NCI-H1105 (cell line): ENCODE results near the gene OR4X2.
"Not testable (repeated sequence)": the region's sequence is repeated elsewhere in the genome, so short reads cannot be mapped to it uniquely, and the experiment has no call there.

ENCODE experiments used
- DNase-seq: peaks from one replicate; lab custom pipeline; 2025; lab: John Stamatoyannopoulos, UW

Gene OR4X2, protein sequence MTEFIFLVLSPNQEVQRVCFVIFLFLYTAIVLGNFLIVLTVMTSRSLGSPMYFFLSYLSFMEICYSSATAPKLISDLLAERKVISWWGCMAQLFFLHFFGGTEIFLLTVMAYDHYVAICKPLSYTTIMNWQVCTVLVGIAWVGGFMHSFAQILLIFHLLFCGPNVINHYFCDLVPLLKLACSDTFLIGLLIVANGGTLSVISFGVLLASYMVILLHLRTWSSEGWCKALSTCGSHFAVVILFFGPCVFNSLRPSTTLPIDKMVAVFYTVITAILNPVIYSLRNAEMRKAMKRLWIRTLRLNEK

DNA sequence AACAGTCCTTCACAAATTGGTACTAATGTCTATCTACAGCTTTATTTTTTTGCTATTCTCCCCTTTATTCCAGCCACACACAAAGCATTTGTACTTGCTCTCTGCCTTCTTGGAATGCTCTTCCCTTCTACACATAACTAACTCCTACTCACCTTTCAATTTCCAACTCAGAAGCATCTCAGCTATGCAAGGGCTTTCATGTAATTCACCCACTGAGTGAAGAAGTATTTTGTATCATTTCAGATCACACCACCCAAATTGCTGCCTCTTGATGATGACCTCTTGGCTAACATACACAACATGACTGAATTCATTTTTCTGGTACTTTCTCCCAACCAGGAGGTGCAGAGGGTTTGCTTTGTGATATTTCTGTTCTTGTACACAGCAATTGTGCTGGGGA, at the start of gene OR4X2:
Gene OR4X2 (plus strand): TSS at position 301 of the 400 bp plus-strand sequence. CDS start 0 bp downstream, at position 301.
- no peak for DNase-seq

DNA sequence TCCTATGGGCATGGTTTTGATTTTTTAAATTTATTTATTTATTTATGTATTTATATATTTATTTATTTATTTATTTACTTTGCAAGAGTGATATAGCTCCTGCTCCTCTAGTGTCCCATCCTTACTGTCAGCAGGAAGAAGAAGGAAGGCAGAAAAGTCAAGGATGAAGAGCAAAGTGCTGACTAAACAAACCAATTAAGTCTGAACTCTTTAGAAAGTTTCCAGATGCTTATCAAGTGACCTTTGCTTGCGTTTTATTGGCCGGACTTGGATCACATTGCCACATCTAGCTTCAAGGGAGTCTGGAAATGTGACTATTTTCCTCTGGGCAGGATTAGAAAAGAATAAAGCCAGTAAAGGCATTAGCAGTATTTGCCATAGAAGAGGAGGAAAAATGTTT, 37.0 kb upstream of the OR4X2 start:
- no peak for DNase-seq

DNA sequence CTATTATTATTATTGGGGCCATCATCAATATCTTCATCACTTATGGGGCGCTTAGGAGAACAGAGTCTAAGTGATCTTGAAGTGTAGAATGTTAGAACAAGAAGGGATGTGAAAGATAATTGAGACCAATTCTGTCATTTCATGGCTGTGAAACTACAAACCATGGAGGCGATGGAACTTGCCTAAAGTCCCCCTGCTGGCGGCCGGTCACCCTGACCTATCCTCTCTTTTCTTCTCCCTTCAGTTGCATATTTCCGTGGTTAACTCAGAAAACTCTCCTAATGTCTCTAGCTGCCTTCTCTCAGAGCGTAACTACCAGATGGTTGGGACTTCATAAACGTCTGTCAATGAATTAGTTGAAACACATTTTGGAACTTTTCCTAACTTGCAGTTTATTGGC, 34.9 kb upstream of the OR4X2 start:
- DNase-seq = no peak

DNA sequence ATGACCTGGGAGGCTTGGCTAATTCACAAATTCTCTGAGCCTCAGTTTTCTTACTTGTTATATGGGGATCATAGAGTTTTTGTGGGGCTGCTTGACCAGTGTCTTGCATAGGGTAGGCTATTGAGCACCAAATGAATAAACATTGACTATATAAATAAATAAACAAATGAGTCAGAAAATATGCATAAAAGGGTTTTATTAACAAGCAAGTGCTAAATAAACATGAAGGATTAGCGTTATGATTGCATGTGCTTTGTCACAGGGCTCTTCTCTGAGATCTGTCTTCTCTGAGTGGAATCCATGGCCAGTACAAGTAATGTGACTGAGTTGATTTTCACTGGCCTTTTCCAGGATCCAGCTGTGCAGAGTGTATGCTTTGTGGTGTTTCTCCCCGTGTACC, 28.4 kb upstream of the OR4X2 start, which contains the start of gene OR4B1:
Gene OR4B1 (plus strand): TSS at position 301 of the 400 bp plus-strand sequence. CDS start 0 bp downstream, at position 301.
- DNase-seq = no peak

DNA sequence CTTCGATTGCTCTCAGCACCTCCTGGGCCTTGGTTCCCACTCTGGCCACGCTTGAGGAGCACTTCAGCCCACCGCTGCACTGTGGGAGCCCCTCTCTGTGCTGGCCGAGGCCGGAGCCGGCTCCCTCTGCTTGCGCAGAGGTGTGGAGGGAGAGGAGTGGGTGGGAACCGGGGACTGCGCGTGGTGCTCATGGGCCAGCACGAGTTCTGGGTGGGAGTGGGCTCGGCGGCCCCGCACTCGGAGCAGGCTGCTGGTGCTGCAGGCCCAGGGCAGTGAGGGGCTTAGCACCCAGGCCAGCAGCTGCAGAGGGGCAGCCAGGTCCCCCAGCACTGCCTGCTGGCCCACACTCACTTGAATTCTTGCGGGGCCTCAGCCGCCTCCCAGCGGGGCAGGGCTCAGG, 16.1 kb upstream of the OR4X2 start:
- no peak for DNase-seq

DNA sequence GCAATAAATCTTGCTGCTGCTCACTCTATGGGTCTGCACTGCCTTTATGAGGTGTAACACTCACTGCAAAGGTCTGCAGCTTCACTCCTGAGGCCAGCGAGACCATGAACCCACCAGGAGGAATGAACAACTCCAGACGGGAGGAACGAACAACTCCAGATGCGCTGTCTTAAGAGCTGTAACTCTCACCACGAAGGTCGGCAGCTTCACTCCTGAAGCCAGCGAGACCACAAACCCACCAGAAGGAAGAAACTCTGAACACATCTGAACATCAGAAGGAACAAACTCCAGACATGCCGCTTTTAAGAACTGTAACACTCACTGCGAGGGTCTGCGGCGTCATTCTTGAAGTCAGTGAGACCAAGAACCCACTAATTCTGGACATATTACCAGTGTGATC, 14.8 kb upstream of the OR4X2 start:
- DNase-seq = not testable (repeated sequence)

DNA sequence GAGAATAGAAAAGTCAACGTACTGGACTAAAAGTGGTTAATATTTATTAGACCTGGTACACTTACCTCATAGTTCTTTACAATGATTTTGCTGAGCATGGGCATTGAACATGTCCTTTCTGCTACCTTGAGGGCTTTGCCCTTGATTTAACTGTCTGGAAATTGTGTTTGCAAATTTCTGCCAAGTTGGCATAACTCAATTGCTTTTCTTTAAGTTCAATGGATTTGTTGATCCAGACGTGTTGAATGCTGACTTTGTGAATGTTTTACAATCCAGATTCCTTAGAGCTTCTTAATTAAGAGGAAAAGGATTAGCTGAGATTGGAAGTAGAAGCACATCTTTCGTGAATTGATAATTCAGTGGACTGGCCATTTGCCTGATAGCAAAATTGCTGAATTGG, 7.2 kb upstream of the OR4X2 start:
- no peak for DNase-seq

DNA sequence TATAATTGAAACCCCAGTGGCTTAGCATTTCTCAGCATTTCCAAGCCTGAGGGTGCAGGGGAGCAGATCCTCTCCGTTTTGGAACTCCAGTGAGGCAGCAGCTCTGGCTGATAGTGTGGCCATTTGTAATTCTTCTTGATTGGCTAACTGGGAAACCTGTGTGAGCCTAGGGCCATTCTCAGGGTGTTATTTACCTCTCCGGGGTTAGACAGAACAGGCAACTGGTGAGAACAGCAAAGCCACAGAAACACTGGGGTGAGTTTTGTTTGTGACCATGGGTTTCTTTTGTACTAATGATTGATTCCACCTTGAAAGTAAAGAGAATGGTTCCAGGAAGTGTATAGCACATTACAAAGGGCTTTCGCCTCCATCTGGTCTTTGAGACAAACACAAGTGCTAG, 2.4 kb upstream of the OR4X2 start:
- no peak for DNase-seq

DNA sequence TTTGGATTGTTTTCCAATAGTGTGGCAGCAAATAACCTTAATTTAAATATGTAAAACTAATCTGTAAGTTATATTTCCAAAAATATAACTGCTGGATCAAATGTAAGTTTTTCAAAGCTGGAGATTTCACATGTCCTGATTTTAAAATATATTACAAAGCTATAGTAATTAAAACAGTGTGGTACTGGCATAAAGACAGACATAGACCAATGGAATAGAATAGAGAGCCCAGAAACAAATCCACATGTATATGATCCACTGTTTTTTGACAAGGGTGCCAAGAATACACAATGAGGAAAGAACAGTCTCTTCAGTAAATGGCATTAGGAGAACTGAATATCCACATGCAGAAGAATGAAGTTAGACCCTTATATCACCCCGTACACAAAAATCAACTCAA, 4.0 kb downstream of the OR4X2 start:
- no peak for DNase-seq

DNA sequence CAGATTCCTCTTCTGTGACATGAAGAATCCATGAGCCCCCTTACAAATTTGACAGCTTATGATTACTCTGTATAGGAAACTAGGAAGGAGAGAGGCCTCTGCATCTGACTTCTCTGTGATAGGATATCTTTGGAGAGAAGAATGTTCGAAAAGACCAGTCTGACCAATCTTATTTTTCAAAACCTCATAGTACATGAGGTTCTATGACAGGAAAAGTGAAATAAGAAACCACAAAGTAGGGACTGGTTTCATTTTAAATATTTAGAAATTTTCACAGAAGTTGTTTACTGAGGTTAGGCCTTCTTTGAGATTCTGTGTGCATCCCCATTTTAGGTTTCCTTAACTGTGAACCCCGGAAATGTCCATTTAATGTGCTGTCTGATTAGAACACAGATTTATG, 16.7 kb downstream of the OR4X2 start:
- DNase-seq = no peak

DNA sequence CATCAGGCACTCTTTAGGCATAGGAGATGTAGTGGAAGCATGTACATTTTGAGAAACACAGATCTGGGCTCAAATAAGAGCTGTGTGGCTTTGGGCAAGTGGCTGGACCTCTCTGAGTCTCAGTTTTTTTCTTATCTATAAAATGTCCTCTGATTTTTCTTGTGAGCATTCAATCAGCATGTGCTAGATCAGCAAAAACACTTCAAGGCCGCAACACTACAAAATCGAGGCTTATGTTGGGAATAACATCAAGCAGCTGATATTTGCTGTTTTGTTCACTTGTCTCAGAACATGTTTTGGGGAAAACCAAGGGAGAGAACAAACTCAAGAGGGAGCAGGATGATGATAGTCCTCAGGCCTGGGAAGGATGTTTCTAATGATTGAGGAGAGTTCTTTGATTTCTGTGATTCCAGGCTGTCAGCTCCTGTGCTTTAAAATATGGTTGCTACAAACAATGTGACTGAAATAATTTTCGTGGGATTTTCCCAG, 18.6 kb downstream of the OR4X2 start, which contains the start of gene OR4X1:
Gene OR4X1 (plus strand): TSS at position 439 of the 489 bp plus-strand sequence. CDS start 0 bp downstream, at position 439.
- no peak for DNase-seq

DNA sequence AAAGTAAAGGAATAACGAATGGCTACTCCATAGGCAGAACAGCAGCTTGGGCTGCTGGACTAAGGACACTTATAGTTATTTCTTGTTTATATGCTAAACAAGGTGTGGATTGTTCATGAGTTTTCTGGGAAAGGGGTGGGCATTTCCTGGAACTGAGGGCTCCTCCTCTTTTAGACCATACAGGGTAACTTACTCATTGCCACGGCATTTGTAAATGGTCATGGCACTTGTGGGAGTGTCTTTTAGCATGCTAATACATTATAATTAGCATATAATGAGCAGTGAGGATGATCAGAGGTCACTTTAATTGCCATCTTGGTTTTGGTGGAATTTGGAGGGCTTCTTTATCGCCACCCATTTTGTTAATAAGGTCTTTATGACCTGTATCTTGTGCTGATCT, 25.7 kb downstream of the OR4X2 start:
- DNase-seq = no peak

DNA sequence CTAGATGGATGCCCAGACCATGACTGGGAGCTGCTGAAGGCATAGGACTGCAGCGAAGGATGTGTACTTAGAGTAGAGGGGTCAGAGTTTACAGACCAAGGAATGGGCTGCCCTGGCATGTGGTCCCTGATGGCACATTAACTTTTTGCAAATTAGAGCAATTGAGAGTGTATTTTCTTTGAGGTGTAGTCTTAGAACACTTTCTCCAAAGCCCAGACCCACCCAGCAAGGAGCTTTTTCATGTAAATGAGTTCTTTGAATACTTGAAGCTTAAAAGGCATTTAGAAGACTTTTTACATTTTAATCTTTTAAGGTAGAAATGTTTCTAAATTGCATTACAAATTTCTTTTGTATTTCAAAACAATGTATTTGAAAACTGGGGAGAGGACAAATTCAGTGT, 27.7 kb downstream of the OR4X2 start:
- DNase-seq = no peak
